Putamen (tissue), 1 donor: ENCODE measurements around the gene CNPY1.

Experiments used
- DNase-seq: peaks from one replicate; pipeline ENCODE4 v3.0.0-alpha.2; 2016; ENCODE audit warnings: low spot score

The CNPY1 gene

GRCh38 chr7:155489158-155489840 lies 57.1 kb downstream of the CNPY1 start:
- no peak for DNase-seq

GRCh38 chr7:155488483-155489127 lies 57.8 kb downstream of the CNPY1 start:
- no peak for DNase-seq

DNA sequence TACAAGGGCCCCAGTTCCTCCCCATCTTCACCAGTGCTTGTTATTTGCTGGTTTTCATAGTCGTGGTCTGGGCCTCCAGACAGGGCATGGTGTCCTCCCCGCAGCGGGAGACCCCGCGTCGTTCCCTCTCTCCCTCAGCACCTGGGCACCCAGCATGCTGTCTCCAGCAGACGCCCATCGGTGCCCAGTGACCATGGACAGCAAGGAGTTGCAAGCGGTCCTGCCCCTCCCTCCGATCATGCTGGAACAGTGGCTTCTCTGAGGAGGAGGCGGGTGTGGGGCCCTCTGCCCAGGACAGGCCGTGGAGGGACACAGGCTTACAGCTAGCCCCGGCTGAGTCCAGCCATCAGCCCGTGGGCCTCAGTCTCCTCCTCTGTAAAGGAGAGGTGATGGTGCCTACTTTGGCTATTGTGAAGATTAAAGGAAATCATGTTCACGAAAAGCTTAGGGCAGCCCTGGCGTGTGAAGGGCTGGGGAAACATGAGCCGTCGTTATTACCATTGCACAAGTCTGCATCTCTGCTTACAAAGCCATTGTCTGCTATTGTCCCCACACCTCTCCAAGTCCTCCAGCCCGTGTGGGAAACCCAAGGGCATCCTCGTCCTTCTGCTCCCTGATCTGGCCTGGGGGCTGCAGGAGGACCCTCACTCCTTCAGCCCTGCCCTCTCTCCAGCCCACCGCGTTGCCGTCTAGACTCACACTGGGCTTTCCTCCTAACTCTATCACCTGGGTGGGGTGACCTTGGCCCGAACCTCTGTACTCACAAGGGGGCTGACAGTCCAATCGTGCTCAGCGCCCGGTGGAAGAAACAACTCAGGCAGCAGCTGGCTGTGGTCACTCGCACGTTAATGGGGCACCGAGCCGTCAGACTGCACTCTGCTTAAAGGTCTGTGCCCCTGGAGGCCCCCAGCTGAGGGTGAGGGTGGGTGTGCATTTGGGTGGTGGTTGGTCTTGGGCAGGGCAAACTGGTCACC lies 58.6 kb downstream of the CNPY1 start:
- DNase-seq: no peak

- no peak for DNase-seq
Observed at GRCh38 chr7:155486783-155487508, 59.4 kb downstream of the CNPY1 start.

DNA sequence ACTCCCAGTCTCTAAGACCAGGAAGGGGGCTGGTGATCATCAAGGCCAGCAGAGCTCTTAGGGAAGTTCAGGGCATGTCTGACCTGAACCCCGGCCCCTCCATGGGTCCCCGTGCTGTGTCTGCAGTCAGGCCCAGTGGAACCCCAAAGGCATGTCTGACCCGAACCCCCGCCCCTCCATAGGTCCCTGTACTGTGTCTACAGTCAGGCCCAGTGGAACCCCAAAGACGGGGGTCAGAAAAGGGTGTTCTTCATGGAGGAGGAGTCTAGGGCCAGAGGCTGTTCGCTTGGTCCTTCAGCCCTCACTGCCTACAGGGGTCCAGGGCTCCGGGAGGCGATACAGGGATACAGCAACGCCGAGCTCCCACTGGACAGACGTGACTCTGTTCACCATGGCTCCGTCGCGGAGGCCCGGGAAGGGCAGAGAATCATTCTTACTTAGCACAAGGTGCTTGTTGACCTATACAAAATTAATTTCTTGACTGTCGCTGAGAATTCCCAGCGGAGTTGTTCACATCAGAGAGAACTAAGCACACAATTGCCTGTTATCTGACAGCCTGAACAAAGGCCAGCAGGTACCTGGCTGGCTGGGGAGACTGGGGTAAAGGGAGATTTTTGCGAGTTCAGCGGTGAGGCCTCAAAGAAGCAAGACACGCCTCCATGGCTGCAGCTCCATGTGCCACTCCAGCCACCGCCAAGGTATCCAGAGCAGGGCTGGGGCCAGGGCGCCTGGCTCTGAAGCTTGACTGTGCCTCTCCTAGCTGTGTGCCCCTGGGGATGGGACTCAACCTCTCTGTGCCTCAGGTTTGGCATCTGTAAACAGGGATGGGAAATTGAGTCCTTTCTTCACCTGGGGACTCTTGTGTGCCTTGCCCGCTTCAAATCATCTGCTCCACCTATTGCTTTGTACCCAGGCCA lies 61.6 kb downstream of the CNPY1 start:
- DNase-seq: no peak

DNA sequence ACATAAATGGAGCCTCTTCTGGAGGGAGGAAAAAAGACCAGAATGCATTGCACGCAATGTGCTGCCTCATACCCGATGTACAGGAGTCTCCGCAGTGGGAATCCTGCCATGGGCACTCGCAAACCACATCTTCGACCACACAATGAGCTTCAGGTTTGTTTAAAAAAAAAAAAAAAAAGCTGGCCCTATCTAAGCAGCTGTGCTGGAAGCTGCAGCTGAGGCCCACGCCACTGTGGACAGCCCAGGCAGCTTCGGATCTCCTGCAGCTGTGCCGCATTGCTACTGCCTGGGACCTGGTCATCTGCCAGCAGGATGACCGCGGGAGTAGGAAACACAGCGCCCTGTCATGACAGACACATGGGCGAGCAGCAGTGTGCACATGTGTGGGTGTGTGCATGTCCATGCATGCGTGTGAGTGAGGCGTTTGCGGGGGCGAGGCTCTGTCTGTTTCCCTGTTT lies 62.5 kb downstream of the CNPY1 start:
- no peak for DNase-seq

DNA sequence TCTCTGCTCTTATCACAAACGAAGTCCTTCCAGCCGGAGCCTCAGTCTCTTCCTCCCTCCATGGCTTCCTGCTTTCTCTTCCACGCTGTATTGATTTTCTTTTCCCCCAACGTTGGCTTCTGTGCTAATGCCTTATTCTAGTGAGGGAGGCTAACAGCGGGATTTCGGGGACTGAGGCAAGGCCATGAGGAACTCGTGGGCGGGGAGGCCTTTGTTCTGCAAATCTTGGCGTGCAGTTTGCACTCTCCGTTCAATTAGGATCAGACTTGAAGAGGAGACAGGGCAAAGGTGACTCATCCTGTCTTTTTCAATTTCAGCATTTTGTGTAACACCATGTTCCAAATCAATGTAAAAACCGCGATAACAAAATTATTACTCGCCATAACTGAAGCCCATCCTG lies 63.1 kb downstream of the CNPY1 start:
- DNase-seq: no peak

DNA sequence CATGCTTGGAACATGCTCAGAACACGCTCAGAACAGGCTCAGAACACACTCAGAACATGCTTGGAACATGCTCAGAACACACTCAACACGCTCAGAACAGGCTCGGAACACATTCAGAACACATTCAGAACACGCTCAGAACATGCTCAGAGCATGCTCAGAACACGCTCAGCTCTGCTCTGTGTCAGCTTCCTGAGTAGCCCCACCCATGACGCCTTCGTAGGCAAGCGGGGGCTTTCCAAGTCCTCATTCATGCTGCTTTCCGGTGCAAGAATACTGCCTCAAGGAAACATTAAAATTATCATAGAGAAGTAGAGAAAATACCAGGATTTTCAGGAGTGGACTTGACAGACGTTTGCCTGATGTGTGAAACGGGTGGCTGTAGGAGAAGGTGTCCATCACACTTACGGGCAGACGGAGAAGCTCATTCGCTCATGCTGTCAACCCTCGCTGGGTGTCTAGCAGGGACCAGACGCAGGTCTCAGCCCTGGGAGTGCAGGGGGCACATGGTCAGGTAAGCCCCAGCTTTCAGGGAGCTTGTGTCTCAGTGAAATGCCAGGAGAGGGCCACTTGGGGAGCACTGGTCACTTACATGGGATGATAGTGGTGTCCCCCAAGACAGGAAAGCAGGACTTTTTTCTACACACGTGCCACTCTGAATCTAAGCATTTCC lies 63.7 kb downstream of the CNPY1 start:
- no peak for DNase-seq

GRCh38 chr7:155481764-155482163 lies 64.6 kb downstream of the CNPY1 start:
- DNase-seq: no peak

DNA sequence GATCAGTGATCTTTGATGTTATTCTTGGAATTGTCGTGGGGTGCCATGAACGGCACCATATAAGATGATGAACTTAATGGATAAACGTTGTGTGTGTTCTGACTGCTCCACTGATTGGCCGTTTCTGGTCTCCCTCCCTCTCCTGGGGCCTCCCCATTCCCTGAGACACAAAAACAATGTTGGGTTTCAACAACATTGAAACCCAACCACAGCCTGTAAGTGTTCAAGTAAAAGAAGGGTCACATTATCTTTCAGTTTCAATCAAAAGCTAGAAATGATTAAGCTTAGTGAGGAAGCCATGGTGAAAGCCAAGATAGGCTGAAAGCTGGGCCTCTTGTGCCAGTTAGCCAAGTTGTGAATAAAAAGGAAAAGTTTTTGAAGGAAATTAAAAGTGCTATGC lies 68.9 kb downstream of the CNPY1 start:
- no peak for DNase-seq

DNA sequence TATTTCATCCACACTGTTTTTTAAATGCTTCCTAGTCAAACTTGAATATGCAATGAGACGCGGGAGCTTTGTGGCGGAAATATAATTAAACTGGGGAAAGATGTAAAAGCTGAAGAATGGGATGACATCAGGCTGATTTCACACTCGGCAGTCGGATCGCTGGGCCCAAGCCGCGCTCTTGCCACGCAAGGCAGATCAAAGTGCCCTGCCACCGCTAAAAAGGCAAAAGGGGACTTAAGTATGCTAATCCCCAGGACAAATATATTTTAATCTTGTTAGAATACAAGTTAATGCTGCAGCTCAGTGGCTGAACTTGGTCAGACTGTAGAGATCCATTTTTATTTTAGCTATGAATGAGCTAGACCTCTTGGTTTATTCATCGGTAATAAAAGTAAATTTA lies 74.6 kb downstream of the CNPY1 start:
- DNase-seq: no peak

GRCh38 chr7:155470686-155471638 lies 75.4 kb downstream of the CNPY1 start:
- DNase-seq: no peak

DNA sequence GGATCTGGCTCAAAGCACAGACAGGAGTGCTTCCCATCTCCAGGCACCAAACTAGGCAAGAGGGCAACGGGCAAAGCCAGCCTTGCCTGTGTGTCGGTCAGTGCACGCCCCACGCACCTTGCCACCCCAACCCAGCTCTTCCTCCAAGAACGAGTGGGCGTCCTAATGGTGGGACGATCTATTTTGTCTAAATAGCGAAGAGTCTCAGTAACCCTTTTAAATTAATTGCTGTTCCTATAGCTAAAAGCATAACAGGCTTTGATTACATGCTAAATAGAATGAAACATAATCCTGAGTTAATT lies 76.2 kb downstream of the CNPY1 start:
- no peak for DNase-seq

DNA sequence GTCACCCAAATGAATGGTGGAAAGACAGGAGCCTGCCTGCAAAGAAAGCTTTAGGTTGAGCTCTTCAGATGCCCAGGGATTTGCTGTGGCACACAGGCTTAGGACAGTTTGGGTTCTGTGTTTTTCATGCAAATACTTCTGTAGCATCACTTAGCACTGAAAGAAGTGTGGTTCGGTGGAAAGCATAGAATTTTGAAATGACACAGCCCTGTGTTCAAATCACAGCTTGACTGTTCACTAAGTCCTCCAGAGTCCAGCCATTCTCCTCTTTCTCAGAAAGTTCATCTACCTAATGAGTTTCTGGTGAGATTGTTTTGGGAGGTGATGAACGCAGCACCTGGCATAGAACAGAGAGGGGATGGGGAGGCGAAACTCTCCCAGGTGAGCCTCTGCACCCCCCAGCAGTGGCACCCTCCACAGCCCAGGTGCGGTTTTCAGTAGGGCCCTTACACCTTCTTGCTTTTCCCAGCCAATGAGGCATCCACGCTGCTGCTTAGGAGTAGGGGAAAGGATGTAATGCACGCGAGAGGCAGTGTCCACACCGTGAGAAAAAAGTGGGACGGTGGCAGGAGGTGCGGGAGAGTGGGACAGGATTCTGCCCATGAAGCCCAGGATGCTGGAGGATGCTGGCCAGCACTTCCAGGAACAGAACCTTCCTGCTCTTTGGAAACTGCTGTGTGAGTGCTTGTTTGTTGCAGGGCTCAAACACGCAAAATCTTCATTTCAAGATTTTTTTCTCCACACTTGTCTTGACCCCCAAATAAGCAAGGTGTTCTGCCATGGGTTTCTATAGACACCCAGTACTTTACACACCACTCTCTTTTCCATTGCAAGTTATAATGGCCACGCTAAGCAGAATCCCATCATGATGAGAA lies 76.8 kb downstream of the CNPY1 start:
- no peak for DNase-seq

DNA sequence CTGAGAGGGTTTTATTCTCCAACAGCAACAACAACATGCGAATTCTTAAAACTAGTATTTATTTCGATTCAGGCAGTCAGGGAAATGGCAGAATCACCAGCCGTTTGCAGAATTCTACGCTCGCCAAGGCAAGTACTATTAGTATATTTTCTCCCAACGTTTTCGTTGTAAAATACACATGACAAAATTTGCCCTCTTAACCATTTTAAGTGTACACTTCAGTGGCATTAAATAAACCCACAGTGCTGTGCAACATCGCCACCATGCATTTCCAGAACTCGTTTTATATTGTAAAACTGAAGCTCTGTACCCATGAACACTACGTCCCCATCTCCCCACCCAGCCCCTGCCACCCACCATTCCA lies 77.6 kb downstream of the CNPY1 start:
- DNase-seq: no peak

GRCh38 chr7:155467846-155468784 lies 78.2 kb downstream of the CNPY1 start:
- no peak for DNase-seq
